HG03045 (cell line): Measurements from ENCODE around the gene PIK3AP1.

ENCODE experiments used
- ATAC-seq: cut with Tn5 transposase; IDR thresholded peaks from one replicate; pipeline ENCODE4 v1.9.1; 2021; ENCODE audit warnings: mild to moderate bottlenecking, moderate library complexity; ENCODE audit not compliant: unreplicated experiment

PIK3AP1 gene

DNA sequence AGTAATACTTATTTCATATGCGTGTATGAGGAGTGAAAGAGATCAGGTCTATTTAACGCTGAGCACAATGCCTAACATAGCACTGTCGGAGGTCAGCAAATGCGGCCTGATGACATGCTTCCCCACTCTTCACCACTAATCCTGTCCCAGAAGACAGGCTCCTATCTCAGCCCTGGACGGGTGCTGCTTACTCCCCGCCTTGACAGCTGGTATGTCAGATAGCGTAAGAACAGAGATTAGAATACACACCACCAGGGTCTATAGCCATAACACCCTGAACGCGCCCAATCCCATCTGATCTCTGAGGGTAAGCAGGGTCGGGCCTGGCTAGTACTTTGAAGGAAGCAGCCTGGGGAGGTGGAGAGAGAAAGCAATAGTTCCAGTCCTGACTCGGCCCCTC is 101.2 kb downstream of the PIK3AP1 start:
- no peak for ATAC-seq

DNA sequence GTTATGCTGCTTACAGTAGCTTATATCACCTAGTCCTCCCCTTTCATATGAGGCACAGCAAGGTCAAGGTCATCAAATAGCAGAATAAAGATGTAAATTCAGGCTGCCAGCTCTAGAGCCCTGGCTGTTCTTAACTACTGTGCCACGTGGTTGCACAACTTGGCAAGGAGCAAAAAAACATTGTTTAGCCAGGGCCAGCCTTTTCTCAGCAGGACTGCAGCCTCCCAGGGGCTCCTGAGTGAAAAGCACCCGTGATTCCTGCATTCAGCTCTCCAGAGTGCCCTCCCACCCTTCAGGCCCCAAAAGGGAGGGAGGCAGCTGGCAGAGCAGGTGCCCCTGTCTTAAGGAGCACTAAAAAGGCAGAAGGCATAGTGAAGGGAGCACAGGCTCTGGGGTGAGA is 101.7 kb downstream of the PIK3AP1 start:
- ATAC-seq: no peak

DNA sequence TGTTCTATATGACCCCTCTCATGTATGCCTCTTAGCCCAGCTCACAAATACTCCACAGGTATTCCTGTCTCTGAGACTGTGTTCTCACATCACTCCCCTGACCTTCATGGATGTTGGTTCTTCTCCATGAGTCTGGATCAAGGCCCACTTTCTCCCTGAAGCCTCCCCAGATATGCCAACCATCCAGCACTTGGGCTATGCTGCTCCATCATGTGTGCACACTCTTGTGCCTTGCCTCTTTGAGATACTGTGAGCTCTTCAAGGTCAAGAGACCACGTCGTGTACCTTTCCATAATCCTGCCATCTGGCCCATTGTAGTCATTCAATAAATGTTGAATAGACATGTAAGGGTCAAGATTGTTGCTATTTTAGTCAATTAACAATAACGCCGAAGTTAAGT is 103.4 kb downstream of the PIK3AP1 start:
- ATAC-seq: no peak

DNA sequence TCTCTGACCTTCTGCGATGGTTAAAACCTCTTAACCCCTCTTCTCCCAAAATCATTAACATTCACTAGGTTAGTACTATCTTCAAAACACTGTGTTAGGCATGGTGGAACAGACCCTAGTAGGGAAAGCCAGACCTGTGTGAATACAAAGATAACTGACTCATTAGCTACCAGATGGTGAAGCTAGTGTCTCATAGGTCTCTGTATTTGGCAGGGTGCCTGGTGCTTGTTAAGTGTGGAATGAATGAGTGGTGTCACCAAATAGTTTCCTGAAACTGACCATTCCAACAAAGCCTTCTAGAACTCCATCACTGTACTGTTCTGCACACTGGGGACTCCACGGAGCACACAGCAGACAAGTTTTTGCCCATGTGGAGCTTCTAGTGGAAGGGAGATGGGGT is 105.8 kb downstream of the PIK3AP1 start:
- ATAC-seq: no peak

DNA sequence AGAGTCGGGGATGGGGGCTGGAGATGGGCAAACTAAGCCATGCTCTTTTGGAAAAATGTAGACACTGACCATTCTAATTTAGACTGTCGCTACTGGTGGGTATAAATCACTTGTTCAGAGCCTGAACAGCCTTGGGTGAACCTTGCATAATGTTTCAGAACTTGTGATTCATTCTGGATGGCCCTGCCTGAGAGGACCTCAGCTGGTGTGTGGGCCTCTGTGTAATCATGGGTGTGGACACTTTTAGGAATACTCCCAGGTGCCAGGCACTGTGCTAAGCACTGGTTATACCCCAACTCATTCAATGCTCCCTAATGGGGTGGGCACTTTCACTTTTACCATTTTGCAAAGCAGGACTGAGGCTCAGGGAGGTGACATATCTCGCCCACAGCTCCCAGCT is 106.7 kb downstream of the PIK3AP1 start:
- no peak for ATAC-seq

DNA sequence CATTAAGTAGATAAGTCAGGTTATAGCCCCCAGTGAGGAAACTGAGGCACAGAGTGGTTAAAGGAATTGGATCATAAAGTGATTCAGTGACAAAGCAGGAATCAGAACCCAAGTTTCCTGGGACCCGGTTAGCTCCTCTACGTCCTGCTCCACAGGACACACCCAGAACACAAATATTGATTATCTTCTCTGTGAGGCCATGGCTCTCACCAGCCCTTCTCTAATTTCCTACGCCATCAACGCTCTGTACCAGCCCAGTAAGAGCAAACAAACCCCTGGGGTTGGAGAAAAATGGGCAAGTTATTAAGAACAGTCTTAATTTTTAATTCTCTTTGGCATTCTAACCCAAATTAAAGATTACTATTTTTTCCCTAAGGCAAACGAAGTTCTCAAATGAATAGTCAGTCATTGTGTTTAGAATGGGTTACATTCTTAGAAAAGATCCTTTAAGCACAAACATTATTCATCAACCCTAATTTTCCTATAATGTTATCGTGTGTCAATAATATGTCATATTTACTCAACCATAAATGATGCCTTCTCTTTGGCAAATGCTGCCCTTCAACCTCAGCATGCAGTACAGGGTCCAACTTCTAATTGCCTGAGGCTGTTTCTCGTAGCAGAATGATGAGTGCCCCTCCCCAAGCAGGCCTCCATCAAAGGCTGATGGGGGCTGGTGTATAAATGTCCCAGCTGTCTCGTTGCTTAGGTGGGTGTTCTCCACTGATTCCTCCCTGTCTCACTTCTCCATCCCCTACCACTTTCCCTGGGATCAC is 108.1 kb downstream of the PIK3AP1 start:
- no peak for ATAC-seq

DNA sequence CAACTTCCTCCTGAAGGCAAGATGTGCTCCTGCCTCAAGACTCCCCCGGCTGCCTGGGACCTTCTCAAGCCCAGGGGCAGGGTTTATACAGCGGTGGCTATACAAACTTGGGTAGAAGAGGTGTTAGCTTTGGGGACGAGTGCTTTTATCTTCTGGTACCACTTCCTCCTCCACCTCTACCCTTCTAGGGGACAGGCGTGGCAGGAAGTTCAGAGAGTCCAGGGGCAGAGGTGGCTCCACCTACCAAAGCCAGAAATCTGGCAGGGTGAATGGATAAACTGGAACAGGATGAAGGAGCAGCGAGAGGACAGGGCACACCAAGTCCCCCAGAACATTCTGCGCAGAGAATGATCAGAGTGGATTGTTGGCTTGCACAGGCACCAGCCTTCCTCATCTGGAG is 109.5 kb downstream of the PIK3AP1 start:
- no peak for ATAC-seq

DNA sequence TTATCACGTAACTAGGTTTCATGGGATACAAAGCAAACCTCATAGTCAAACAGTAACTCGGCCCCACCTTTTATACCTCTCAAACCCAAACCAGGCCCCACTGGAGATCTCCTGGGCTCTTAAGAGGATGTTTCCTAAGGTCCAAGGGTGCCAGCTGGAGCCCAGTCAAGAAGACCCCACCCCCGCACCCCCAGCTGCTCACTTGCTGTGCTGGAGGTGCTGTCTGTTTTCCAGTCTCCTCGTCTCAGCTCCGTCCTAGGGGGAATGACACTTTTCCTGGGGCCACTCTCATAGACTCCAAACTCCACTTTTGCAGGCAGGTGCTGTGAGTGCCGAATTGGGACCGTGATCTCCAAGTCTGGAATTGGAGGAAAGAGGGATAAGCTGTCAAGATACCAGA is 110.8 kb downstream of the PIK3AP1 start:
- no peak for ATAC-seq

DNA sequence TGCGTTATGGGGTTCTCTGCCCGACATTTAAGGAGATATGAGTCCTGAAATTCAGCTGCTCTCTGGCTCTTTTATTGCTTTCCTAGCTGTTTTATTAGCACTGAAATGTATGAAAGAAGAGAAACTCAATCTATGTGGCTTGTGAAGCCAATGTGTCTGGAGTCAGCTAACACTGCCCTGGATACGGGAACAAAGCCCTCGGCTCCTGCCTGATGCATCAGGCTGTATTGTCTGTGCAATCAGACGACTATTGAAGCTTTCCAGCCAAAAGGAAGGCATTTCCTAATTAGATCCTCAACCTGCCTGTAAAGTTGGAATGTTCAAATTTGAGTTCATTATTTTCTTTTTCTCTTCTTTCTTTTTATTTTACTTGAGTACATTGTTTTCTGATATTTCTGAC is 111.5 kb downstream of the PIK3AP1 start:
- no peak for ATAC-seq

DNA sequence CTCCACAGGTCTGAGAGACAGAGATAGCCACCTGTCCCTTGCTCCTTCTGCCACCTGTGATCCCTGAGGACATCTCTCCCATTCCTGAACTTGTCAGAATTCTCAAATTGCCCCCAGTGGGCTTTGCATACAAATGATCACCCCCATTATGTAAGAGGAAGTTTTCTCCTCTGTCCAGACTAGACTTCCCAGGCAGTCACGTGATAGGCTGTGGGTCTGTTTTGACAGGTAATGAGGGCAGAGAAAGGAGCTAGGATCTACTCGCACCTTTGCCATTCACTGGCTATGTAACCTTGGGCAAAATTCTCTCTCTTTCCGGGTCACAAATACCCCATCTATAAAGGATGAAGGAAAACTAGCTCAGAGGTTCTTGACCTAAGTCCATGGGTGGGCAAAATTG is 112.1 kb downstream of the PIK3AP1 start:
- no peak for ATAC-seq

DNA sequence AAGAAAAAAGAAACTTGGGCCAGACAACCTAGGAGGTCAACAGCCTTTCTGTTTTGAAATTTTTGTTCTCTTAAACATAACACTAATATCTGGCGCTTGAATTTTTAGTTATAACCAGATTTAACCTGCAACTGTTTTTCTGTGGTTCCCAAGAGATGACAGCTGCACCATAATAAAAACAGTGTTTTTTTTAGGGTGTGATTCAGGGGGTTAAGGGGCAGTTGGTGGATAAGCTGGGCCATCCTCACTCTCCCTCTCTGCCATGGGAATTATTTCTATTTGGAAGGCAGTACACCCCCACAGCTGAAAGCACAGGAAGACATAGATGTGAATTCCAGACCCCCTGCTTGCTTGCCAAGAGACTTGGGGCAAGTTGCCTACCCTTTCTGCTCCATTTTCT is 113.4 kb downstream of the PIK3AP1 start:
- ATAC-seq: no peak

DNA sequence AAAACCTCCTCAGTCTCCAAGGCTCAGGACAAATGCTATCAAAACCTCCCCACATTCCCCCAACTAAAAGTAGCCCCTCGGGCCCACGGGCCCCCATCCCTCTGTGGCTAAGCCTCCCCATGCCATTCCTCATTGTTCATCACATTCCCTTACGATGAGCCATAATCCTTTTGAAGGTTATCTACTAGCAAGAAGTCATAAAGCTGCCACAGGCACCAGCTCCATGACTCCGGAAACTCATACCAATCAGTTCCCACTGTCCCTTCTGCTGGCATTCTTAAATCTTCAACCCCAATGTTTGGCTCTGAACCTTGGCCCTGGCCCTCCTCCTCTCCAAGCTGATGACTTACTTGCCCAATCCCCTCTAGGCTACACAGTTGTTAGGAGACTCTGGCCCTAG is 114.1 kb downstream of the PIK3AP1 start:
- ATAC-seq: no peak

DNA sequence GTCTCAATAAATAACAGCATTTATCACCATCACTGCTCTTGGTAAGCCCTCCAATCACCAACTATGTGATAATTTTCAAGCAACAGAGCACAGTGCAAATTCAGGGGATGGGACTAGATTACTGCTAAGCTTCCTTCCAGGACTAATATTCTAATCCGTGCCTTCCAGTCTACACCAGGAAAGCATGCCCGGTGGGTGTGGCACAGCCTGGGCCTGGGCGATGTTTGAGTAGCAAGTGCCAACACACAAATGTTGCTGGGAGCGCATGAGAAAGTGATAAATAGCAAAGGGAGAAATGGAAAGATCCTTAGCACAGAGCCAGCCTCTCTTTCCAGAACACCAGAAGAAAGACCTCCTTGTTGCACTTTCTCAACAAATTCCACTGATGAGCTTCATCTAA is 120.0 kb downstream of the PIK3AP1 start:
- no peak for ATAC-seq

DNA sequence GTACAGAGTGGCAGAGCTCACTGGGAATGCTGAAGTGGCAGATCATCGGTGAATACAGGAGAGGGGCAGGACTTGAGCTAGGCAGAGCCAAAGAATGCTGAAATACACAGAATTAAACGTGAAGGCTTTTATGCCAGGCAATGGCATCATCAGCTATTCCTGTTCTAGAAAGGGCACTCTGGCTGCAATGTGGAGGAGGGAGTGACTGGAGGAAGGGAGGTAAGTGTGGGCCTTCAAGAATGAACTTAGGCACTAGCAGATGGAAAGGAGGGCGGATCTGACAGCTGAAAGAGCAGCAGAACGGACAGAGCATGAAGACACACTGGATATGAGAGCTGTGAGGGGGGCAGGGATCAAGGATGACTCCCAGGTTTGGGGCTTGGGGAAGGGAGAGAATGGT is 121.5 kb downstream of the PIK3AP1 start:
- ATAC-seq: no peak

DNA sequence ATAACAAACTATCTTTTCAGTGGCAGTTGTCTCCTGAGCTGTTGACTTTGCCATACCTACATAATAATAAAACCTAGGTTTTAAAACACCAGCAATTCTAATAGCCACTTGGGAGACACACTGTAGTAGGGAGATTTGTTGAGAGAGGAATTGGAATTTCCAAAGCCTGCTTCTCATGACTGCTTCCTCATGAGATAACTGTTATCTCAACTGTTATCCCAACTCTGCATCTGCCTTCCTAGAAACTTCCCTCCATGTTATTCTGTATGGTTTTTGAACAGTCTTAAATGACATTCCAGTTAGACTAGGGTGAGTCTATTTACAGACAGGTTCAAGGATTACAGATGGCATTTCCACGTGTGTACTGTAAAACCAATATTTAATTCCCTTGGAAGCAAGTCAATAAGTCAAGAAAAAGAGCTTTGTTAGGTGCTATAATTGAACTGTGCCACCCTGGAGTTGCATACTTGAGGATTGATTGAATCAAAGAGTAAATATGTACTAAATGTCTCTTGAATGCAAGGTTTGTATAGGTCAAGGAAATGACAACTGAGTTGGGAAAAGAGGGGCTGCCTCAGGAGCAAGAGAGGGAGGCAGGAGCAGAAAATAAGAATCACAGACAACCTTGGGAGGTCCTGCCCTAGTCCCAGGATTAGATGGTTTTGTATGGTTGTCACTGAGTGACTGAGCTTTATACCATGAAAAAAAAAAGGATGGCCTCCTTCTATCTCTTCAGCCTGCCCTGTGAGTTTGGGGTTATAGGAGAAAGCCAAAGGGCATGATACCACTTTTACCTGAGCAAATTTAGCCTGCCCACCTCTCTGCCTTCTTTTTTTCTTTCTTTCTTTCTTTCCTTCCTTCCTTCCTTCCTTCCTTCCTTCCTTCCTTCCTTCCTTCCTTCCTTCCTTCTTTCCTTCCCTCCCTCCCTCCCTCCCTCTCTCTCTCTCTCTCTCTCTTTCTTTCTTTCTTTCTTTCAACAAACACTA is 123.6 kb downstream of the PIK3AP1 start:
- ATAC-seq: no peak

DNA sequence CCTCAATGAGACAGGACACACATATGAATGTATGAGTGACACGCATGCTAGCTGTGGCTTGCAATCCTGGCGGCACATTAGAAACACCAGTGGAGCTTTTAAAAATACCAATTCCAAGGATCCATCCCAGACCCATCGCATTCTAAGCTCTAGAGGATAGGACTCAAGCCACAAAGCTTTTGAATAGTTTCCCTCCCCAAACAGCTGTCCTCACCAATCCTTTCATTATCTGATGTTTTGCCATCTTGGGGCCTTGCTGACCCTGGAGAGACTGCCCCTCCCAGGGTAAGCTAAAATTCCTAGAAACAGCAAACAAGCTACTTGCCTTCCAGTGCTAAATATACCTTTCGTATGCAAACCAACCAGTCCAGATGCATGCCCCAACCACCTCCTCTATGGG is 124.6 kb downstream of the PIK3AP1 start:
- ATAC-seq: no peak

DNA sequence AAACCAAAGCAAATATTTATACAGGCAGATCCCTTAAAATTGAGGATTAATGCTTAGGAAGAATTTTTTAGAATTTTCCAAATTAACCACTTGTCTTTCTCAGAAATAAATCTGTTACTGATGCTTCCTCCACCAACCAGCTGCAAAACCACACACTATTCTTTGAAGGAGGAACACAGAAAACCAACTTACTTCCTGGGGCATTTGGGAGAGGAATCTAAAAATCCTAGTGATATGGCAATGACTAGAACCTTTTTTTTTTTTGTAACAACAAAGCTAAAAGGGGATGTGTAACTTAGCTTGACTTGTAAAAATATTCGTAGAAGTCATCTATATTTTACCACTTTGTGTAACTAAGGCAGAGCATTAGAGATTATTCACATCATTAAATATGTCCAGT is 128.4 kb downstream of the PIK3AP1 start:
- no peak for ATAC-seq

DNA sequence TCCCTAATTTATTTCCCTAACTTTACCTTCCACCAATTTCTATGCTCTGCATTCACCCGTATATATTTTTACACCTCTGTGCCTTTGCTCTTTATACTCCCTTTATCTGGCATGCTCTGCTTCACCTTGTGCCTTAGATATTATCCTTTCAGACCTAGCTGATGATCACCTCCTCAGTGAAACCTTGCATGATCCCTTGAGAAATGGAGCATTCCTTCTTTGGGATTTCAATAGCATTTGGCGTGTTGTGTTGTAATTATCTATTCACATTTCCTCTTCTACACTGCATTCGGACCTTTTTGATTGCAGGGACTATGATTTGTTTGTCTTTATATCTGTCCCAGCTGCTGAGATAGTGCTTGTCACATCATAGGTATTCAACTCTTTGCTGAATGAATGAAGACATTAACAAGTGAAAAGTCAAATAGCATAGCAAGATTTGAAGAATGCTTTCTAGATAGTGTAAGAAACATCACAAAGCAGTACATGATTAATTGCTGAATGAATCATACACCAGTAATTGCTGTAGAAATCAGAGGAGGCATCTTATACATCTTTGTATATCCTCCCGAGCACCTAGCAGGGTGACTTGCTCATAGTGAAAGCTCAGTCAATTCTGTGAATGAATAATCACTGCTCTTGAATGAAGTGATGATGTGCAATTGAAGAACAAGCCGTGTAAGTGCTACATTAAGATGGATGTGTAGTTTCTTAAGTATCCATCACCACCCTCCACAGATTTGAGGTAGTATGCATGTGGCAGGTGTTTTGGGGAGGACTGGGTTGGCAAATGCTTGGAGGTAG is 131.5 kb downstream of the PIK3AP1 start:
- no peak for ATAC-seq

DNA sequence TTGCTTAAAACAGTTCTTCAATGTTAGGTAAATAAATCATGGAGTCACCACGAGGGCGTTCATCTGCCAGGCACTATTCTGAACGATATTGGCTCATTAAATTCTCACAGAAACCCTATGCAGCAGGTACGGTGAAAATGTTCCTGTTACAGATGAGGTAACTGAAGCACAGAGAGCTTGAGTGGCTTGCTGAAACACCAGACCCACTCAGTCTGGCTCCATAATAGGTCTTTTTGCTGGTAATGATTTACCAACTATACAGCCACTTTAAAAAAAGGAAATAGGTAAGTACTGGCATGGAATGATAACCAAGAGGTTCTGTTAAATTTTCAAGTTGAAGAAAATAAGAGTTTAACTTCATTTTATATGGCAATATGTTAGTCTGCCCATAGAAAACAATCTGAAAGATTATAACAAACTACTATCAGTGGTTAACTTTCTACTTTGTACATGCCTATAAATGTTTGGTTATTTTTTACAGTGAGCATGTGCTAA is 132.2 kb downstream of the PIK3AP1 start:
- ATAC-seq: no peak

DNA sequence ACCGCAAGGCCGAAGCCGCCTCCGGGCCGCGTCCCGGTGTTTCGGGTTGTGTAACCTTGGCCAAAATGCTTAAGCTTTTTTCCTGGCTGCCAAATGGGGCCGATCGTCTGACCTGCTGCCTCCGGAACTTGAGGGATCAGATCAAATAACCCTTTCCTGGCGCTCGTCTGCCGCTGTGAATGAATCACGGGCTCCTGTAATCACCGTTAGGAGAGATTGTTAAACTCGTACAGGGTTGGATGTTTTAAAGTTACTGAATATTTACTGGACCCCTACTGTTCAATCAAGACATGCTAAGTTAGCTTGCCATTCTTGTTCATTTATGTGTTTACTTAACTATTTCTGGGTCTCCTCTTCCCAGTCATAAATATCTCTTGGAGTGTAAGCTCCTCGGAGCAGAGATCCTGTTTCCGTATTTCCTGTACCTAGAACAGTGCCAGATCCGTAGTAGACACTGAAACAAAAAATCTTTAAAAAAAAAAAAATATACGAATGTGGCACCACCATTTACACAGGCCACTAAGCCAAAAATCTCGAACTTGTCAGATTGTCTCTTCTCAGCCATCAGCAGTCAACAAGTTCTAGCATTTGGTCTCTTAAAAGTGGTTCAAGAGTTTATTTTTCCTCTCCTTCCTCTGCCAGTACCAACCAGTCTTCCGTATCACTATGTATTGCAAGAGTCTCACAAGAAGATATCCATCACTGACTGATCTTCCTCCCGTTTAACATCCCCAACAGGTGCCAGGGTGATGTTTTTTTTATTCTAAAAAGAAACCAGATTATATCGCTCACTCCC is 132.9 kb downstream of the PIK3AP1 start:
- no peak for ATAC-seq
